ENCODE data around the gene GMIP. TPM values are rescaled to one million over a fixed set of nuclear protein-coding genes. Genes with fewer than 3 reads are reported as not detected.

GMIP gene
- total and polyA plus RNA-seq, 2 donors (not counting 3 experiments of a cell fraction or from before 2014, with no cell fraction given): 7.8 to 19.8 TPM

DNA sequence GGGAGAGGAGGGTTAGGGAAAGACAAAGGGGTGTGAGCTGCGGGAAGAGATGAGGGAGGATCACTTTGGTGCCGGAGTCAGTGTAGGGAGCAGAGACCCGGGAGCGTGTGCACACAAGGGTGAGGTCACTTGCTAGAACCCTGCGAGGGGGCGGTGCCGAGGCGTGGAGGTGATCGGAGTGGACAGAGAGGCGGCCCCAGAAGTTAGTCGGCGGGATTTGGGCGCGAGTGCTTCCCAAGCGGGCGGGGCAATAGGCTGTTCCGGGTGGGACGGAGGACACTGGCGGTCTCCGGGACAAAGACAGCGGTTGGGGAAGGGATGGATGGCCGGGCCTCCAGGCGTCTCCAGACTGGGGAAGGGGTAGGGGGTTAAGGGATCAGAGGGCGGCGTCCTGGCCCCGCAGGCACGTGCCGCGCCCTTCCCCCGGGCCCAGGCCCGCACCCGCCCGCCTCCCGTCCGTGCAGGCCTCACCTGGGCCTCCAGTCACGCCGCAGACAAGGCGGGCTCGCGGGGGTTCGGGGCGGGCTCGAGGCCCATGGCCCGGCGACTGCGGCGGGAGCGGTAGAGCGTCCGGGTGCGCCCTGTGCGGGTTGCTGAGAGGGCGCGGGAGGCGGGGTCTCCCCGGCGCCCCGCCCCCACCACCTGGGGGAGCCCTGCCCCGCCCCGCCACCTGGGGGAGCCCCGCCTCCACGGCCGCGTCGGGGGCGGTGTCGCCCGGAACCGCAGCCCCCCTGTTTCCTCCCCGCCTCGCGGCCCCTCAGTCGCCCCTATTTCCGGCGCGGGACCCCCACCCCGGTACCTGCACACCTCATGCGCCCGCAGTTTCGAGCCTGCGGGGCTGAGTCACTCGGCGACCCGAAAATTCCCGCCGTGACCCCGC lies 15.6 kb downstream of the GMIP start, which contains the start of gene LPAR2:
Gene LPAR2, minus strand, starts transcription at position 600 of the 880 bp plus-strand sequence. CDS start 945 bp downstream, outside the sequence.
- Histone ChIP-seq H3K9me1 (replicated peaks; ENCODE audit: control insufficient read depth, extremely low read depth, insufficient read depth, low read length) (no peaks in the 10 kb centered on the region), H3K4me1 (ENCODE audit: control insufficient read depth, extremely low read depth, insufficient read depth, low read length) (no peaks in the 10 kb centered on the region), H3K79me2 (ENCODE audit: control insufficient read depth, insufficient read depth, low read length) (no peaks in the 10 kb centered on the region), H3K9ac (replicated peaks; ENCODE audit: extremely low read depth, insufficient read depth, low read length) (no peak within 1 kb of the TSS), H3K4me2 (ENCODE audit: insufficient read depth, low read length) (peak within 1 kb of the TSS; percentile 5), H3K36me3 (ENCODE audit: control insufficient read depth in 2 of 2, extremely low read depth in 1 of 2, insufficient read depth in 2 of 2, low read length in 2 of 2) (no peaks in the 10 kb centered on the region), H3K27me3 (ENCODE audit: control insufficient read depth in 2 of 2, insufficient read depth in 2 of 2, low read length in 2 of 2) (peaks cover 0 to 6% of the 10 kb centered on the region in 2 experiments), H4K20me1 (replicated peaks; ENCODE audit: control insufficient read depth, extremely low read depth, insufficient read depth, low read length) (no peaks in the 10 kb centered on the region), H2AFZ (ENCODE audit: low read depth, low read length) (no peak within 1 kb of the TSS), H3K9me3 (replicated peaks; ENCODE audit: control insufficient read depth, insufficient read depth, low read length) (no peaks in the 10 kb centered on the region), H3K4me3 (replicated peaks in 1 of 3; ENCODE audit: insufficient read depth in 1 of 3, low read depth in 1 of 3, low read length in 3 of 3) (peak within 1 kb of the TSS in 1 of 3 experiments; percentile 8), H3K27ac (ENCODE audit: insufficient read depth, low read depth, low read length) (no peak within 1 kb of the TSS)
- intact Hi-C loops (cut with micrococcal nuclease): no loop called here
- no TSS peak for BruUV-seq (replicated peaks)
- no peak for FAIRE-seq
- ChIA-PET POLR2A (no interaction called here), CTCF (interaction anchor here (1.0 to 1.2 kb wide), 2 partner anchors 73 to 74 kb away, joined by 3 read pairs; no protein-coding TSS in a partner anchor)
- no peak for DNase-seq (ENCODE audit: low read depth, low spot score)
- TF ChIP-seq EZH2 (IDR thresholded peaks at IDR 0.05; ENCODE audit: borderline replicate concordance, low read depth, low read length, severe bottlenecking) (peak; percentile 43), POLR2AphosphoS5 (IDR thresholded peaks at IDR 0.05; ENCODE audit: insufficient read depth, low read depth, low read length) (peak; percentile 19), FOS (IDR thresholded peaks at IDR 0.05; ENCODE audit: borderline replicate concordance, insufficient read depth, low read length) (no peak)
- dilution Hi-C loops (cut with MboI; ENCODE audit: extremely low pct_ligation_motif_present, low sequenced_read_pairs): no loop called here

Data from endothelial cell of umbilical vein (primary cell).